ENCODE data around the gene DNAI4.
A peak's percentile ranks its signal among the peaks of the same experiment; 100 is the strongest.
"Not testable (repeated sequence)": the region's sequence is repeated elsewhere in the genome, so short reads cannot be mapped to it uniquely, and the experiment has no call there.

Gene DNAI4

GRCh38 chr1:66924756-66925557, at the start of gene DNAI4, which contains the start of gene MIER1:
DNAI4 (minus strand) TSS chr1:66924856; CDS start chr1:66924831, 25 bp downstream.
MIER1 (plus strand) TSS chr1:66924990; CDS start chr1:66925029, 39 bp downstream.
- DNase-seq, result peak; percentile 96 to 97

GRCh38 chr1:66968574-66968973, 43.9 kb upstream of the DNAI4 start:
- DNase-seq, result no peak

GRCh38 chr1:66966188-66966873, 41.7 kb upstream of the DNAI4 start:
- DNase-seq, result not testable (repeated sequence)

- no peak for DNase-seq
Measured at GRCh38 chr1:66957938-66958337, 33.3 kb upstream of the DNAI4 start.

- DNase-seq, result no peak
Measured at GRCh38 chr1:66954208-66954607, 29.6 kb upstream of the DNAI4 start.

- DNase-seq, result no peak
Measured at GRCh38 chr1:66951513-66951912, 26.9 kb upstream of the DNAI4 start.

- DNase-seq, result no peak
Measured at GRCh38 chr1:66947267-66947666, 22.6 kb upstream of the DNAI4 start.

GRCh38 chr1:66945316-66945715, 20.7 kb upstream of the DNAI4 start:
- DNase-seq, result no peak

- no peak for DNase-seq
Measured at GRCh38 chr1:66944330-66945274, 19.9 kb upstream of the DNAI4 start.

GRCh38 chr1:66943361-66943969, 18.8 kb upstream of the DNAI4 start:
- DNase-seq, result peak in 1 of 2 experiments; percentile 14

GRCh38 chr1:66940981-66941380, 16.3 kb upstream of the DNAI4 start:
- DNase-seq, result no peak

GRCh38 chr1:66938613-66939012, 14.0 kb upstream of the DNAI4 start:
- DNase-seq, result no peak

- no peak for DNase-seq
Measured at GRCh38 chr1:66937529-66938234, 13.0 kb upstream of the DNAI4 start.

- DNase-seq, result peak in 1 of 2 experiments; percentile 6
Measured at GRCh38 chr1:66933887-66934700, 9.4 kb upstream of the DNAI4 start.

- DNase-seq, result no peak
Measured at GRCh38 chr1:66932291-66932690, 7.6 kb upstream of the DNAI4 start.

- peak in 1 of 2 experiments; percentile 8 for DNase-seq
Measured at GRCh38 chr1:66931590-66931989, 6.9 kb upstream of the DNAI4 start.

- DNase-seq, result no peak
Measured at GRCh38 chr1:66930823-66931174, 6.1 kb upstream of the DNAI4 start.

GRCh38 chr1:66929999-66930822, 5.6 kb upstream of the DNAI4 start:
- DNase-seq, result peak; percentile 81 to 92

- DNase-seq, result no peak
Measured at GRCh38 chr1:66929691-66929998, 5.0 kb upstream of the DNAI4 start.

- DNase-seq, result no peak
Measured at GRCh38 chr1:66929146-66929688, 4.6 kb upstream of the DNAI4 start.

All from NCI-H524 (cell line).